Activated naive CD8-positive, alpha-beta T cell treated with anti-CD3 and anti-CD28 coated beads for 36 hours (primary cell): ENCODE data around the gene NLRP8. TPM values are rescaled to one million over a fixed set of nuclear protein-coding genes. Genes with fewer than 3 reads are reported as not detected.
"Not testable (repeated sequence)": the region's sequence is repeated elsewhere in the genome, so short reads cannot be mapped to it uniquely, and the experiment has no call there.

Source experiments
- DNase-seq: peaks from one replicate; pipeline ENCODE4 v3.0.0; 2021
- H3K27ac Mint-ChIP-seq: one replicate; pipeline ENCODE4 v1.8.0; 2022; ENCODE audit warnings: mild to moderate bottlenecking, moderate library complexity, mixed read lengths
- H3K27me3 Mint-ChIP-seq: one replicate; pipeline ENCODE4 v1.8.0; 2022; ENCODE audit warnings: mild to moderate bottlenecking, mixed read lengths
- H3K36me3 Mint-ChIP-seq: one replicate; pipeline ENCODE4 v1.8.0; 2021; ENCODE audit warnings: mild to moderate bottlenecking, mixed read lengths
- H3K4me1 Mint-ChIP-seq: one replicate; pipeline ENCODE4 v1.8.0; 2021; ENCODE audit warnings: mixed read lengths
- H3K4me3 Mint-ChIP-seq: one replicate; pipeline ENCODE4 v1.8.0; 2022; ENCODE audit warnings: mild to moderate bottlenecking, moderate library complexity, mixed read lengths
- H3K9me3 Mint-ChIP-seq: one replicate; pipeline ENCODE4 v1.8.0; 2022; ENCODE audit warnings: mixed read lengths
- total RNA-seq, 2 experiments: library from RNA; stranded (reverse); gene quantifications; one replicate each; pipeline ENCODE4 v1.2.3, GENCODE V29; 2021

The NLRP8 gene
- total RNA-seq, 2 experiments from 2014 or later, result not detected

DNA sequence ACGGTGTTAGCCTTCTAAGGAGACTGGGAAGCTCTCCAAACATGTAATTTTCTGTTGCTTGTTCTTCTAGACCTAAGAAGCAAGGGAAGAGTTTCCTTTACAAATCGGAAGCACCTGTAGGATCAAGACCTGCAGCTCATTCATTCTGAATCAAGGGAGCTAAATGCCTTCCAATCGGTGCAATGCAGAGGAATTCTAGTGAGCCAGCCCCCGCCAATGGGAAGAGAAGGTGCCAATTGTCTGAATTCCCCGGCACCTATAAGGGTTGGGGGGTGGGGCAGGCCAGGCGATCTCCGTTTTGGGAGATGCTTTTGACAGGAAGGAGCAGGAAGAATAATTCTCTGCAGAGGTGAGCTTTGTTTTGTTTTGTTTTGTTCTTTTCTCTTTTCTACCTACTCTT, 8.4 kb upstream of the NLRP8 start:
- DNase-seq, result no peak
- Mint-ChIP-seq H3K4me3 (no peak overlapping the region), H3K36me3 (no peaks in the 10 kb centered on the region), H3K27ac (no peak overlapping the region), H3K27me3 (peaks cover 11% of the 10 kb centered on the region), H3K4me1 (no peaks in the 10 kb centered on the region), H3K9me3 (peaks cover 5% of the 10 kb centered on the region)

DNA sequence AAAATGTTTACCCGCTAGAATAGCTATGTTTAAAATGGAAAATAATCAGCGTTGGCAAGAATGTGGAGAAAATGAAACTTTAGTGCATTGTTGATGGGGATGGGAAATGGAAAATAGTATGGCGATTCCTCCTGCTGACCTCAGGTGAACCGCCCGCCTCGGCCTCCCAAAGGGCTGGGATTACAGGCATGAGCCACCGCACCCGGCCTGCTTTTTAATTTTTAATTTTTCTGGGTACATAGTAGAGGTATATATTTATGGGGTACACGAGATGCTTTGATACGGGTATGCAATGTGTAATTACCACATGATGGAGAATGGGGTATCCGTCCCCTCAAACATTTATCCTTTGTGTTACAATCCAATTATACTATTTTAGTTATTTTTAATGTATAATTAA, 7.3 kb upstream of the NLRP8 start:
- Mint-ChIP-seq H3K27ac (no peak overlapping the region), H3K4me3 (no peak overlapping the region), H3K4me1 (no peaks in the 10 kb centered on the region), H3K36me3 (no peaks in the 10 kb centered on the region), H3K9me3 (peaks cover 2% of the 10 kb centered on the region), H3K27me3 (peaks cover 11% of the 10 kb centered on the region)
- DNase-seq, result no peak

DNA sequence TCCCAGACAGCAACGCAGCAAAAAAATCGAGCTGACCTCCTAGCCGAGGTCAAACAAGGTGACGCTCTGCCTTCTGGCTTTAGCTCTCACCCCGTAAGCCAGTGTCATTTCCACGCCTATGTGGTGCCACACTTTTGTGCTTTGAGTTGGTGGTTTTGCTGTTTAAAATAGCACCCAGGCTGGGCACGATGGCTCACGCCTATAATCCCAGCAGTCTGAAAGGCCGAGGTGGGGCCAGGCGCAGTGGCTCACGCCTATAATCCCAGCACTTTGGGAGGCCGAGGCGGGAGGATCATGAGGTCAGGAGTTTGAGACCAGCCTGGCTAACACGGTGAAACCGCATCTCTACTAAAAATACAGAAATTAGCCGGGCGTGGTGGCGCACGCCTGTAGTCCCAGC, 2.9 kb downstream of the NLRP8 start:
- DNase-seq, H3K36me3 Mint-ChIP-seq, H3K4me1 Mint-ChIP-seq, H3K9me3 Mint-ChIP-seq, H3K27me3 Mint-ChIP-seq, H3K27ac Mint-ChIP-seq, H3K4me3 Mint-ChIP-seq: not testable (repeated sequence)

DNA sequence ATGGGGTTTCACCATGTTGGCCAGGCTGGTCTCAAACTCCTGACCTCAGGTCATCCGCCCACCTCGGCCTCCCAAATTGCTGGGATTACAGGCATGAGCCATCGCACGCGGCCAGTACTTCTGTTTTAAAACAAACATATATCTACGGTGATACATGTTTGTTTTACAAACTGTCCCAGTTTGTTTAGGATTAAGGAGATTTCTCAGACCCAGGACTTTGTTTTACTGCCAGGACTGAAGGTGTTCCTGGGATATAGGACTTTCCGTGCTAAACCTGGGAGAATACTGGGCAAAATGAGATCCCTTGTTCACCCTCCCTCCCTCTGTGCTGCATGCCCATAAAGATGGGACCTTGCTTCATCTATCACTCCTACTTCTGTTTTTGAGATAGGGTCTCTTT, 8.8 kb downstream of the NLRP8 start:
- Mint-ChIP-seq H3K36me3 (no peaks in the 10 kb centered on the region), H3K9me3 (no peaks in the 10 kb centered on the region), H3K27ac (no peak overlapping the region), H3K27me3 (no peaks in the 10 kb centered on the region), H3K4me1 (no peaks in the 10 kb centered on the region), H3K4me3 (no peak overlapping the region)
- DNase-seq, result no peak

DNA sequence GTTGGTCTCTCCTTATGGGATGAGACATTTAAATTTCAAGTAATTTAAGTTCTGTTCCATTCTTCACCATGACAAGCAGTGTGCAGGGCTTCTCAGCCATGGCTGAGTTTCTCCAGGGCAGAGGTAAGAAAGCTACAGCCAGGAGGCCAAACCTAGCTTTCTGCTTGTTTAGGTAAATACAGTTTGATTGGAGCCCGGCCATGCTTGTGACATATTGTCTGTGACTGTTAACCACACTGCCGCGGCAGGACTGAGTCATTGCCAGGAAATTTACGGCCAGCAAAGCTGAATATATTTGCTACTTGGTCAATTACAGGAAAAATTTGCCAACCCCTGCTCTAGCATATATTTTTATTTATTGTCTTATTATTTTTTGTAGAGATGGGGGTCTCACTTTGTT, 10.7 kb downstream of the NLRP8 start:
- H3K27ac Mint-ChIP-seq, result no peak overlapping the region
- H3K9me3 Mint-ChIP-seq, result no peaks in the 10 kb centered on the region
- no peaks in the 10 kb centered on the region for H3K4me1 Mint-ChIP-seq
- H3K4me3 Mint-ChIP-seq, result no peak overlapping the region
- H3K27me3 Mint-ChIP-seq, result no peaks in the 10 kb centered on the region
- DNase-seq, result no peak
- H3K36me3 Mint-ChIP-seq, result no peaks in the 10 kb centered on the region

DNA sequence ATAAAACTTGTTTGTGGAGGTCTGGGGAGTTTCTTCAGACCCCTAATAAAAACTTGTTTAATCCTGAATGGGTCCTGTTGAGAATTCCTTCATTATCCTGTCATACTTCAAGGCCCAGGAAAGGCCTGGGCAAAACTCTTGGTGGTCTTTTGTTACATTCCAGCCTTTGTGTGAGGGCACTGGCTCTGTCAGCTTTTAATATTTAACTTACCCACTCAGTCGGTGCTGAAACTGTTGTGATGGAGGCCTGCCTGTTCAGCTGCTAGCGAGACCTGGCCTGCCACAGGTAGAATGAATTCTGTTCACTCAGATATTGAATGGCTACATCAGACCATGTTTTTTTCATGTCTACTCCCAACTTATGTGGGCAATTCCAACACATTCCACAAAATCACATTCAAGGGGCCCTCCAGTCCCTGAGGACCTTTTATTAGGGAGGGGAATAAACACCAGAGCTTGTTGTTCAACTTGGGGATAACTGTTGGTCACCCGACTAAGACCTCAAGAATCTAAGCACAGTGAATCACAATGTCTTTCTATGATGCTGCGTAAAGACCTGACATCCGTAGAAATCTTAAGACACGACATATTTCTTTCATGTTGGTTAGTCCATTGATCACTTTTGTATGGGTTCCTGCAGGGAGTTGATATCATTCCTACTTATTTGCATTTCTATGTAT, 12.5 kb downstream of the NLRP8 start:
- no peak for DNase-seq
- no peaks in the 10 kb centered on the region for H3K36me3 Mint-ChIP-seq
- H3K4me3 Mint-ChIP-seq, result no peak overlapping the region
- no peaks in the 10 kb centered on the region for H3K27me3 Mint-ChIP-seq
- H3K27ac Mint-ChIP-seq, result no peak overlapping the region
- H3K9me3 Mint-ChIP-seq, result no peaks in the 10 kb centered on the region
- no peaks in the 10 kb centered on the region for H3K4me1 Mint-ChIP-seq

DNA sequence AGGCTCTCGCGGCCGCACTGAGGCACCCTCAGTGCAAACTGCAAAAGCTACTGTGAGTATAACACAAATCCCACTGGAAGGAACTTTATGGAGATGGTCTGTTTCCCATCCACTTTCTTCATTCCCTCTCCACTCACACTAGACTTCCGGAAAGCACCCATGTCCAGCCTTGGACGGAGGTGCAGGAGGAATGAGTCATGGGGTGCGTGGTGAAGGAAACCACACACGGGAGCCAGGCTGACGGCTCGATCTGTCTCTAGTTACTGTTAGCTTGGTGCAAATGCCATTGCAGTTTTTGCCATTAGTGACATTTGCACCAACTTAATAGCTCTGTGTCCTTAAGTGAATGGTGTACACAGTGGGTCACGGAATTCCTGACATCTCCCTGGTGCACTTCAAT, 14.6 kb downstream of the NLRP8 start:
- no peaks in the 10 kb centered on the region for H3K4me1 Mint-ChIP-seq
- no peaks in the 10 kb centered on the region for H3K27me3 Mint-ChIP-seq

DNA sequence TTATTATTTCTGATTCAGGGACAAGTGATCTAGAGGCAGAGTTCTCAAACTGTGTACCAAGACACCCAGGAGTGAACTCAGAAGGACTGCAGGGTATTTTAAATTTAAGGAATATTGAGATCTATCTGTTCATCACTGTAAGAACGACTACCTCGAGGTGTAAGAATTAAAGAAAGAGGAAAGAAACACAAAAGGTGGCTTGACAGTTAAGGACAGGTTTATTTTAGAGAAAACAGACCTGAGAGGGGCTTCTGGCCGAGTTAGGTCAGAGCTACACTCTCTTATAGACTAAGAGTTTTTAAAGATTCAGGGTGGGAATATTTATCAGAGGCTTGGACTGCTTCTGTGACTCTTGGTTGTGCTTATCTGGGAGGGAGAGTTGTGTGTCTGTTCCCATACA, 26.4 kb downstream of the NLRP8 start:
- no peak overlapping the region for H3K27ac Mint-ChIP-seq
- H3K36me3 Mint-ChIP-seq, result no peaks in the 10 kb centered on the region
- no peak overlapping the region for H3K4me3 Mint-ChIP-seq
- H3K9me3 Mint-ChIP-seq, result peaks cover 16% of the 10 kb centered on the region
- no peak for DNase-seq
- no peaks in the 10 kb centered on the region for H3K4me1 Mint-ChIP-seq
- H3K27me3 Mint-ChIP-seq, result peaks cover 18% of the 10 kb centered on the region

More for the DNA sequence above, 14.6 kb downstream of the NLRP8 start:
- Mint-ChIP-seq H3K36me3 (no peaks in the 10 kb centered on the region), H3K9me3 (peaks cover under 1% of the 10 kb centered on the region), H3K27ac (no peak overlapping the region), H3K4me3 (no peak overlapping the region)
- DNase-seq, result no peak

DNA sequence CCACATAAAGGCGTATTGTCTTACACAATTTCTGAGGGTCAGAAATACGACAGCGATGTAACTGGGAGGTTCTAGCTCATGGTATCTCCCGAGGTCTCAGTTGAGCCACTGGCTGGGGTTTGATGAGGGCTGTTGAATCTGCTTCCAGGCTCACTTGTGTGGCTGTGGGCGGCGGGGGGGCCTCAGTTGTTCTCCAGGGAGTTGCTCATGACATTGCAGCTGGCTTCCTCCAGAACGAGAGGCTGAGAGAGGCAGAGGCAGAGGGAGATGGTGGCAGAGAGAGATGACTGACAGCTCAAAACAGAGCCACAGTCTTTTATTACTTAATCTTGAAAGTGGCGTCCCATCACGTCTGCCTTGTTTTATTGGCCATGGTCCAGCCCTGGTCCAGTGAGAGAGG, 32.8 kb downstream of the NLRP8 start:
- Mint-ChIP-seq H3K4me3 (no peak overlapping the region), H3K27me3 (peaks cover 8% of the 10 kb centered on the region), H3K36me3 (no peaks in the 10 kb centered on the region), H3K9me3 (peaks cover 10% of the 10 kb centered on the region), H3K27ac (no peak overlapping the region), H3K4me1 (no peaks in the 10 kb centered on the region)
- DNase-seq, result no peak

DNA sequence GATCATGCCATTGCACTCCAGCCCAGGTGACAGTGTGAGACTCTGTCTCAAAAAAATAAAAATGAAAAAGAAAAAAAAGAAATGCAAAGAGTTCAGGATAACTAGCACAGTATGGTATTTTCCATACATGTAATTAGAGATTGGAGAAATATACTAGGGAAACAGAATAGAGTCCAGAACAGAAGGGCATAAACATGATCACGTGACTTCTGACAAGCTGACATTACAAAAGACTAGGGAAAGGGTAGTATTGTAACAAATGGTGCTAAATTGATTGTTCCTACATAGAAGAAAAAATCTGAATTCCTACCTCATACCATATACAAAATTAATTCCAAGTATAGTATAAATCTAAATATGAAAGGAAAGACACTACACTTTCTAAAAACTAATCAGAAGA, 37.6 kb downstream of the NLRP8 start:
- no peaks in the 10 kb centered on the region for H3K36me3 Mint-ChIP-seq

DNA sequence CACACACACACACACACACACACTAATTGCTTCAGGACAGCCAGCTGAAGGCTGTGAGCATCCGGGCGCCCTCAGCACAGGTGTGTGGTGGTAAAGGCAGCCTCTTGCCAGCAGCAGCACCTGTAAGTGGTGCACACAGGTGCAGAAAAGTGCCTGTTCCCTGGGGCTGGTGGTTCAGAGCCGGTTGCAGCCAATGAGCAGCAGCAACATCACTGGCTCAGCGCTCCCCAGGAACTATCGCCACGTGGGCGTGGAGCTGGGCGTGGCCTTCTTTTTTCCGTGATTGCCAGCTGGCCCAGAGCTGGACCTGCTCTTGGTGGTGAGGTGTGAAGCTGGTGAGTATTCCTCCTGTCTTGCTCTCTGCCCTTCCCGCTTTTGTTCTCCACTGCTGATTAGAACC, 38.9 kb downstream of the NLRP8 start, which contains the start of gene NLRP5:
NLRP5 (plus strand) TSS at position 289 of the 400 bp plus-strand sequence.
- H3K4me3 Mint-ChIP-seq, result no peak within 1 kb of the TSS
- H3K27ac Mint-ChIP-seq, result no peak within 1 kb of the TSS
- no peaks in the 10 kb centered on the region for H3K36me3 Mint-ChIP-seq
- no peaks in the 10 kb centered on the region for H3K9me3 Mint-ChIP-seq
- H3K4me1 Mint-ChIP-seq, result no peaks in the 10 kb centered on the region
- H3K27me3 Mint-ChIP-seq, result no peaks in the 10 kb centered on the region
- DNase-seq, result no peak

More for the DNA sequence above, 37.6 kb downstream of the NLRP8 start:
- no peak for DNase-seq
- Mint-ChIP-seq H3K9me3 (no peaks in the 10 kb centered on the region), H3K27ac (no peak overlapping the region), H3K4me1 (no peaks in the 10 kb centered on the region), H3K27me3 (peaks cover 5% of the 10 kb centered on the region), H3K4me3 (no peak overlapping the region)

DNA sequence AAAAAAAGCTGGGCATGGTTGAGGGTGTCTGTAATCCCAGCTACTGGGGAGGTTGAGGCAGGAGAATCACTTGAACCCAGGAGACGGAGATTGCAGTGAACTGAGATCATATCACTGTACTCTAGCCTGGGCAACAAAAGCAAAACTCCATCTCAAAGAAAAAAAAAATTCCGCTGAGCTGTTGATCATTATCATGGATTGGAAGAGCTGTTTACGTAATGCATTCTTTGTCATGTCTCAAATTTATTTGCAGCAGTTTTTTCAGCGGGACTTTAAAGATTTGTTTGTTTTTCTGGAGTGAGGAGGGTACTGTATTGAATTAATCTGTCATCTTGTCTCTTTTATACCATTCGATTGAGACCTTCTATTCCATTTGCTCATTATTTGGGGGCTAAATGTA, 43.2 kb downstream of the NLRP8 start:
- no peak overlapping the region for H3K4me3 Mint-ChIP-seq
- H3K9me3 Mint-ChIP-seq, result peaks cover 3% of the 10 kb centered on the region
- H3K4me1 Mint-ChIP-seq, result no peaks in the 10 kb centered on the region
- no peaks in the 10 kb centered on the region for H3K27me3 Mint-ChIP-seq
- no peak for DNase-seq
- no peaks in the 10 kb centered on the region for H3K36me3 Mint-ChIP-seq
- H3K27ac Mint-ChIP-seq, result no peak overlapping the region

DNA sequence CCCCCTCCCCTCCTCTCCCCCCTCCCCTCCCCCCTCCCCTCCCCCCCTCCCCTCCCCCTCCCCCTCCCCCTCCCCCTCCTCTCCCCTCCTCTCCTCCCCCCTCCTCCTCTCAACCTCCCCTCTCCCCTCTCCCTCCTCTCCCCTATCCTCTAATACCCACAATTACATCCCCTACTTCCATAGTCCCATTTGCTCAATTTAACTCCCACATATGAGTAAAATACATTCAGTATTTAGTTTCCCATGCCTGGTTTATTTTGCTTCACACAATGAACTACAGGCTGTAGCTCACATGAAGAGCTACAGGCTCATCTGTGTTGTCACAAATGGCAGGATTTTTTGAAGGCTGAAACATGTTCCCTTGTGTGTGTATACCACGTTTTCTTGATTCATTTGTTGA, 45.9 kb downstream of the NLRP8 start:
- Mint-ChIP-seq H3K4me1 (no peaks in the 10 kb centered on the region), H3K27ac (no peak overlapping the region), H3K9me3 (peaks cover 6% of the 10 kb centered on the region)

DNA sequence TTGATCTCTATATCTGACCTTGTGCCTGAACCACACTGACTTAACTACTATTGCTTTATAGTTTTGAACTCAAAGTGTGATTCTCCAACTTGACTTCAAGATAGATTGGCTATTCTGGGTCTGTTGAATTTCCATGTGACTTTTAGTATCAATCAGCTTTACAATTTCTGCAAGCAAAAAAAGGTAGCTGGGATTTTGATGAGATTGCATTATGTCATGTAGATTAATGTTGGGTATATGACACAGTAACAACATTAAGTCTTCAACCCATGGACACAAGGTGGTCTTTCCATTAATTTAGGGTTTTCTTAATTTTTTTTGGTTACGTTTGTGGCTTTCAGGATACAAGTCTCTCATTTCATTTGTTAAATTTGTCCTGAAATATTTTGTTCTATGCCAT, 67.1 kb downstream of the NLRP8 start:
- DNase-seq, result no peak
- H3K36me3 Mint-ChIP-seq, result no peaks in the 10 kb centered on the region
- no peaks in the 10 kb centered on the region for H3K4me1 Mint-ChIP-seq
- H3K27ac Mint-ChIP-seq, result no peak overlapping the region
- H3K4me3 Mint-ChIP-seq, result no peak overlapping the region
- H3K9me3 Mint-ChIP-seq, result peaks cover 9% of the 10 kb centered on the region
- H3K27me3 Mint-ChIP-seq, result peaks cover 8% of the 10 kb centered on the region

More for the DNA sequence above, 45.9 kb downstream of the NLRP8 start:
- Mint-ChIP-seq H3K4me3 (no peak overlapping the region), H3K27me3 (no peaks in the 10 kb centered on the region), H3K36me3 (no peaks in the 10 kb centered on the region)
- DNase-seq, result no peak

DNA sequence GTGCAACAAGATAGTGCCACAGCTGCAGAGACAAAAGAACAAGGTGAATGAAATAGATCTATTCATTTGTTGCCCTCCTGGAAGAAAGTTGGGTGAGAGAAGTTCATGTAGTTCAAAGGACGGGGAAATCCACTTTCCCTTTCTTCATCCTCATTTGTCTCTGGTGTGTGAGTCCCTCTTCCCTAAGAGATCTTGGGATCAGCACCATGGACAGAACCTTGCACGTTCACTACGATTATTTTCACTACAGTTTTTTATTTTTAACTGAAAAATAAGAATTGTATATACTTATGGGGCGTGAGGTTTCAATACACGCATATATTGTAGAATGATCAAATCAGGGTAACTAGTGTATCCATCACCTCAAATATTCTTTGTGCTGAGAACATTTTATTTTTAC, 68.1 kb downstream of the NLRP8 start:
- DNase-seq, result no peak
- Mint-ChIP-seq H3K36me3 (no peaks in the 10 kb centered on the region), H3K27ac (no peak overlapping the region), H3K9me3 (peaks cover 9% of the 10 kb centered on the region), H3K27me3 (peaks cover 8% of the 10 kb centered on the region), H3K4me3 (no peak overlapping the region), H3K4me1 (no peaks in the 10 kb centered on the region)

DNA sequence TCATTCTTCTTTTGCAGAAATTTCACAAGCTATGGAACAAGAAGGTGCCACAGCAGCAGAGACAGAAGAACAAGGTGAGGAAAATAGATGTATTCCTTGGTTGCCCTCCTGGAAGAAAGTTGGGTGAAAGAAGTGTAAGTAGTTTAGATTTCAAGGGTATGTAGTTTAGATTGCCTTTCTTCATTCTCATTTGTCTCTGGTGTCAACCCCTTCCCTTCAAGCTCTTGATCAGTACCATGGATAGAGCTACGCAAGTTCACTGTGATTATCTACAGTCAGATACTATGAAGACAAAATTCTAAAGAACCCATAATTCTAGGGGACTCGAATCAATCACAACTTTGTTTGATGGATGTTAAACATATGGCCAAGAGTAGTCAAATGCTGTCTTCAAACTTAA, 71.7 kb downstream of the NLRP8 start:
- not testable (repeated sequence) for H3K36me3 Mint-ChIP-seq, DNase-seq, H3K4me3 Mint-ChIP-seq, H3K27me3 Mint-ChIP-seq, H3K4me1 Mint-ChIP-seq, H3K27ac Mint-ChIP-seq
- H3K9me3 Mint-ChIP-seq, result peaks cover 10% of the 10 kb centered on the region
